Activated CD4-positive, alpha-beta T cell treated with anti-CD3 and anti-CD28 coated beads, Interleukin-2, amount 50 U/mL, for 48 hours (primary cell): ENCODE results near the gene TSFM.

Experiments
- DNase-seq, 2 experiments: peaks; one replicate each; pipeline ENCODE4 v3.0.0-alpha.2; 2020

TSFM gene

DNA sequence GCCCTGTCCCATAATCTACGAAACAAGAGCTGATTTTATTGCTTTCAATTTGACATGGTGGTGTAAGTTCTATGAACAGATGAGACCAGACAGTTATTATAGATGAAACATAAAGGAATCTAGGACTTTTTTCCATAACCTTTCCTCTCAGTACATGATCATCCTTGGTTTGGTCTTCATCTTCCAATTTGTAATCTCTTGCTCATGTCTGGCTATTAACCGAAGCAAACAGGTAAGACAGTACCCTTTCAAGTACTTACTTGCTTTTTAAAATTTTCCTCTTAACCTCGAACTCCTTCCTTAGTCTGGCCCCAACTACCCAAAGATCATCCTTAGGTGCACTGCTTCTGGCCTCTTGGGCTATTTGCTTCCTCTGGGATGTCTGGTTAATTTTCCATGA is 36.6 kb upstream of the TSFM start:
- no peak for DNase-seq

GRCh38 chr12:57749061-57749460 is 33.5 kb upstream of the TSFM start:
- DNase-seq, result no peak

DNA sequence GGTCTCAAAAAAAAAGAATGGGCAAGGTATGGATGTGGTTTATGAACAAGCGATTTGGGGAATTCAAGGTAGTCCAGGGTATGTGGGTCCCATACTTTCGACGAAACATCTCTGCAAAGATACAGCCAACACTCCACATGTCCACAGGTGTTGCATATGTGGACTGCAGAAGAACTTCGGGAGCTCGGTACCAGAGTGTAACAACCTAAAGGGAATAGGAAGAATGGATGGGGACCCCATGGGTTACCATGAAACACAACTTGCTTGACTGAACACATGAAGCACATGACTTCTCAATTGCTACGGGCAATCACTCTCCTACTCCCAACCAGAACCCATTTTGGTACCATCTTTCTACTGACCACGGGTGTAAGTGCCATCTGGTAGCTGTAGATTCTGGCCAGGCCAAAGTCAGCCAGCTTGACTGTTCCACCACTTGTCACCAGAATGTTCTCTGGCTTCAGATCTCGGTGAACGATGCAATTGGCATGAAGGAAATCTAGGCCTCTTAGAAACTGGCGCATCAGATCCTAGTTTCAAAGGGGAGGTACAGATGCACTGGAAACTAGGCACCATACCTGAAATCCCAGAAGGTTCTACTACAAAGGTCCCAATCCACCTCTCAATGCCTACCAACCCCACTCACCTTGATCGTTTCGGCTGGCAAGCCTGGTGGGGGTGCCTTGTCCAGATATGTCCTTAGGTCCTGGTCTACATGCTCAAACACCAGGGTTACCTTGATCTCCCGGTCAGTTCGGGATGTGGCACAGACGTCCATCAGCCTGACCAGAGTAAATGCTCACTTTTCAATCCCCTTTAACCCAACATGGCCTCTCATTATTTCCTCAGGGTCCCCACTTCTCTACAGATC is 31.8 kb upstream of the TSFM start:
- no peak for DNase-seq

- DNase-seq, result no peak
These were observed 31.2 kb upstream of the TSFM start for GRCh38 chr12:57751432-57751787.

DNA sequence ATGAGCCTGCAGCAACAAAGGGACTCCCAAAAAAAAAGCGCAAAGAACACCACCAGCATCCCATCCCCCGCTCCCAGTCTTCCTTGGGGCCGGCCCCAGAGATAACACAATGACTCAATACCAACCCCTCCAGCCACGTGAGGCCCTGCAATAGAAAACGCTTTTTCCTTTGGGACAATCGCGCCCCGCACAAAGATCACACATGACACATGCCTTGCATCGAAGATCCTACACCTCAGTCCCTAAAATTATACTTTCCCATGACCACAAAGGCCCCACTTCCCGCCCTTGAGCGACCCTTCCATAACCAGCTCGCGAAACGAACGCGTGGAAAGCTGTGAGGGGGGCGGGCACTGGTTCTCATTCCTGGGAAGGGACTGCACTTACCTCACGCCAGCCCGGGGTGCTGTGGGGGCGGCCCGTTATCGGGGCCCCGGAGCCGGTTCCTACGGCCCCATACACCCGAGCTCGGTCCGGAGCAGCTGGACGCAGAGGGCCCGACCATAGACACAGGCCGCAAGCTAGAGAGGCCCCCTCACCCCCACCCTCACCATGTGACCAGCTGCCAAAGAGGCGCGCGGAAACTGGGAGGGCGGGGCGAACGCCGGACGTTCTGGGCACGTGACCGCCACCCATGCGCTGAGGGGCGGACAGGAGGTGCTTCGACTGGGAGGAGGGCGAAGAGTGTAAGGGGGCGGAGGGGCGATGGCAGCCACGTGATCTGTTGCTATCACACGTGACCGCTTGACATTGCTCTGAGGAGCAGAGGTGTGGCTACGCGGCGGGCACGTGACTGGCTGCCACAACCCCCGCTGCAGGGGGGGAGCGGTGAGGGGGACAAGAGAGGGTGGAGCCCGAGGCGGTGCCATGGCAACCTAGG is 30.6 kb upstream of the TSFM start, which contains the start of gene CDK4:
CDK4 (minus strand) TSS at position 523 of the 880 bp plus-strand sequence. CDS start 593 bp downstream, outside the sequence.
- DNase-seq, result peak; percentile 98 to 99

DNA sequence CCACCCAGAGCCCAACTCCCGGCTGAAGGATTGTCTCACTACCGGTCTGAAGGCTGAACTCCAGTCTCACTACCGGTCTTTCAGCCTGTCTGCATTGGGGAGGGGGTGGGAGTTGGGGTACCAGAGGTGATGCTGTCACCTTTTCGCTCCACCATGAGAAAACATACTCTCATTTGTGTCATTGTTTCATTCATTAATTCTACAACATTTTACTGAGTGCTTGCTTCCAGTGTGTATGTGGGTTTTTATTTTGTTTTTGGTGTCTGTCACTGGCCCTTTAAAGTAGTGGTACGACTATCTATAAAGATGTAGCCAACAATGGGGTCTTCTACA is 30.0 kb upstream of the TSFM start:
- no peak for DNase-seq

DNA sequence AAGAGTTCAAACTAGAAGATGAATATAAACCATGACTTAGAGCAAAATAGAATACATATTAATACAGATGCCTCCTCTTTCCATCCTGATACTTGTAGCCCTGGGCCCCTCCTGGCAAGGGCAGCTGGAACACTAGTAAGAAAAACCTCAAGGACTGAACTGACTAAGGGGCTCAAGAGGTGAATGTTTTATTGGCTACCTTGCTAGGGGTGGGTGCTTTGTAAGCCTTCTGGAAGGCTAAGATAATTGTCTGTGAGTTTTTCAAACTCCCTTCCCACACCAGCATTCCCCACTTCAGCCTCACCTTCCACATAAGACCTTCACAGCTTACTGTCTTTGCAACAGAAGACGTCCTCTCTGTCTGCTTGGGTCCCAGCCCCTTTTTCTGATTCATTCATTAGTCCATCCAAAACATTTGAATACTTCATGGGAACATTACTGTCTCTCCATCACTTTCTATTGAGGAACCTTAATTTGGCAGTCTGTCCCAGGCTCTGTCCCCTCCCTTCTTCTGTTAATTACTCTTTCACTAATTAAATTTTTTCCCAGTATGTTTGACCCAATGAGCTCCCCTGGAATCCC is 28.7 kb upstream of the TSFM start:
- DNase-seq, result no peak

DNA sequence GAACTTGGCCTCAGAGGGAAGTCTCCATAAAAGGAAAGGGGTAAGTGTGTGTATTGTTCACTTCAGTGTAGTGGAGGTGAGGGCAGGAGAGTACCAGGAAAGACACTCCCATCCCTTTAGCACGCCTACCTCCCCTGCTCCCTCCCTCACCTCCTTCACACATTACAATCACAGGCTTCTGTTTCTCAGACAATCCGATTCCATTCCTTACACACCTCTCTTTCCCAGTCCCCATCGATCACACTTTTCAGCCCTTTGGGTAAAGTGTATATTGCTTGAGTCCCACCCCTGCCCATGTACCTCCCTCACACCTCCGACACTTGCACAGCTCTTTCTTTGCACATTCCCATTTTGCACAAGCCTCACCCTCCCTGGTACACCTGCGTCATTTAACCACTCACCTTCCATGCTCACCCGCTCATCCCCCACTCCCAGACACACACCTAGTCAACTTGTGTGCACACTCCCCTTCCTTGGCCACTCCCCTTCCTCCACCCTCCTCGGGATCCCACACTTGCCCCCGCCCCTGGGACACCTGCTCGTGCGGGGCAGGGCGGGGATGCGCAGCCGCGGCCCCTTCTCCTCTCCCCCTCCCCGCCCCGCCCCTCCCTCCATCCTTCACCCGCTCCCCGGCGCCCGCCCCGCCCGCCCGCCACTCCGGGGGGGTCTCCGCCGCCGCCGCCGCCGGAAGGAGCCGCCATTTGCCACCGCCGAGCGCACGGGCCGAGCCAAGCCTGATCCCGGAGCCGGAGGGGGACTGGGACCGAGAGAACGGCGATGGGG is 28.0 kb upstream of the TSFM start, which contains the start of gene MARCHF9:
MARCHF9 (plus strand) TSS at position 693 of the 783 bp plus-strand sequence. CDS start 426 bp downstream, outside the sequence.
- peak; percentile 88 to 93 for DNase-seq

DNA sequence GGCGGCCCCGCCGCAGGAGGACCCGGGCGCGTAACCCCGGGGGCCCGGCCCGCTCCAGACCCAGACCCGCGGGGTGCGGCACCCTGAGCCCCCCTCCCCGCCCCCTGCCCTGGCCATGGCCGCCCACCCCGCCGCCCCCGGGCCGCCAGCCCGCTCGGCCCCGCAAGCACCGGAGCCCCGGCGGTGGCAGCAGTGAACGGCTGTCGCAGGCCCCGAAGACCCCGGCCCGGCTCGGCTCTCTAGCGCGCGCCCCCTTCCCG is 27.5 kb upstream of the TSFM start:
- no peak for DNase-seq

- peak; percentile 25 to 41 for DNase-seq
These were observed 26.9 kb upstream of the TSFM start for GRCh38 chr12:57755454-57756372.

DNA sequence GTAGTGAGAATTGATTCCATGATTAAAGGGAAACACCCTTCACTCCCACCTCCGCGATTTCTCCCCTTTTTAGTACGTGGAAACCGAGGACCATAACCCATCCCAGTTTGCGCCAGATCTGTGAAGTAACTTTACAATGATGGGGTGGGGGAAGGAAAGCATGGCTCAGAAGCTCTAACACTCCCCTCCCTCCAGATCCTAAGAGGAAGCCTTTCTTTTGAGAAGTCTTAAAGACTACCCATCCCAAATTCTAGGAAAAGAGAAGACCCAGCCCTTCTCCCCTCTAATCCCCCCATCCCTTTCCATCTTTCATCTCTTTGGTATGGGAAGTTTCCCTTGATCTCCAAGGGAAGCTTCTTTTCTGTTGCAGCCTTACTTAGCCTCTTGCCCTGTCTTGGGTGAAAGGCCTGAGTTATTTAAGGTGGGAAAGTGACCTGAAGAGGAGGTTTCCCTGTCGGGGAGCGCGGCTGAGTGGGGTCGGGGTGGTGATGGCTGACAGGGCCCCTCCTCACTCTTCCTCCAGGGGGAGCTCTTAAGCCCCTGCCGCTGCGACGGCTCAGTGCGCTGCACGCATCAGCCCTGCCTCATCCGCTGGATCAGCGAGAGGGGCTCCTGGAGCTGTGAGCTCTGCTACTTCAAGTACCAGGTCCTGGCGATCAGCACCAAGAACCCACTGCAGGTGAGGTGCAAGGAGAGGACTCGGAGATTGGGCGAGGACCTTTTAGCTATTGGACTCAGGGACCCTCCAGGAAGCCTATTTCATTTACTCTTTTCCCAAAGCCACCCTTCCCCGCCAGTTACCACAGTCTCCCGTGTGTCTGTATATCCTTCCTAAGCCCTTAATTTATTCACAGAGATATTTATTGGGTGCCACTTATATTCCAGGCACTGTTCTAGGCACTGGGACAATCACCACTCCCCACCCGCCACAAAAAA is 25.9 kb upstream of the TSFM start:
- DNase-seq, result peak; percentile 74 to 82

DNA sequence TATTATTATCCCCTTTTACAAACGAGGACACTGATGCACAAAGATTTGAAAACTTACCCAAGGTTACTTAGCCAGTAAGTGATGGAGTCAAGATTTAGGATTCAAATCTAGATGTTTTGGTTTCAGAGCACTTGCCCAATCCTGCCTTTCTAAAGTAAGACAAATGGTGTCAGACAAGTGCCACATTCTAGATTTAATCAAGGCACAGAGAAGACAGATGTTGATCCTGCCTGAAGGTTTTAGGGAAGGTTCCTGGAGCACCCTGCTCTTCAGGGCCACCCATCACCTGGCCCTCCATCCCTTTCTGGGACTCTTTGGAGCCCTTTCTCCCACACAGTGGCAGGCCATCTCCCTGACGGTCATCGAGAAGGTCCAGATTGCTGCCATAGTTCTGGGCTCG is 24.8 kb upstream of the TSFM start:
- no peak for DNase-seq

DNA sequence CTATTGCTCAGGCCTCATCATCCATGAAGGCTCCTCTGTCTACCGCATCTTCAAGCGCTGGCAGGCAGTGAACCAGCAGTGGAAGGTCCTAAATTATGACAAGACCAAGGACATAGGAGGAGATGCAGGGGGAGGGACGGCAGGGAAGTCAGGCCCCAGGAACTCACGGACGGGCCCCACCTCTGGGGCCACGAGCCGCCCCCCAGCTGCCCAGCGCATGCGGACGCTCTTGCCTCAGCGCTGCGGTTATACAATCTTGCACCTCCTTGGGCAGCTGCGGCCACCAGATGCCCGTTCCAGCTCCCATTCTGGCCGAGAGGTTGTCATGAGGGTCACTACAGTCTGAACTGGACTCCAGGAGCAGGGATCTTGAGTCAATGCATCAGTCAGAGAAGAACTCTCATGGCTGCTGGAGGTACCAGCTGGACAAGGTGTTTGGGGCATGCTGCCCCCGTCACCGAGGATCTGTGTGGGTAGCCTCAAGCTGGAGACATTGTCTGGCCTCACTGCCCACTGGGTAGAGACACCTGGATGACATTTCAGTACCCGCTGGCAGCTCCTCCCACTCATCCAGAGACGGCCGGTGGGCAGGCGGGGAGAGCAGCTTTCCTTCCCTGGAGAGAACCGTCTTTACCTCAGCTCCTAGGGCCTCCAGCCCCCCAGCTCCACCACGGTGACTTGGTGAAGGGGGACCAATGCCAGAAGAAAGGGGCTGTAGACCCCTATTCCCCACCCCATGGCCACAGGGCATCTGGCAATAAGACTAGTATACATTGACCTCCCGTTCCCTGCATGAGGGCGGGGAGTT is 23.8 kb upstream of the TSFM start:
- DNase-seq, result no peak

GRCh38 chr12:57759360-57759980 is 23.1 kb upstream of the TSFM start:
- DNase-seq, result peak; percentile 30 to 51

DNA sequence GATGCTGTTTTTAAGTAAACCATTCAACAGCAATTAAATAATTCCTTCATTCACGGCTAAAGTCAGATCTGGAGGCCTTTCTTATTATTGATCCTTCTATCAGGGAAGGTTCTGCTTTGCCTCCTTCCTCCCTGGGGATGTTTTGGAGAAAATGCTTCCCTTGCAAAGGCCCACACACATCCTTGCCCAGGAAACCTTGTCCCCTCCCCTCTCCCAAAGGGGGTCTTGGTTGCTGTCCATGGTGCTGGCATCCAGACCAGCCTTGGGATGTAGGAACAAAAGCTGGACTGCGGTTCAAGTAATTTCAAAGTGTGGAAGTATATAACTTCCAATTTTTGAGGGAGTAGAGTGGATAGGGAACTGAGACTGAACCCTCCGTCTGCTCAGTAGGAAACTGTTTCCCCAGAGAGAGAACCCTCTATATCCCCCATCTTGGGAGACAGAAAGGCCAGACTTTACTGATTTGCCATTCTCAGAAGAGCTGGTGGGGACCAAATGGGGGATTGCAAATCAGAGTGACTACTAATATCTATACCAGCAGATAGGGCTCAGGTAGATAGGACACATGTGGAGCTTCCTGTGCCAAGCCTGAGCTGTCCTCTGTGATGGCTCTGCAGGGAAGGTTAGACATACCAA is 22.1 kb upstream of the TSFM start:
- no peak for DNase-seq

- no peak for DNase-seq
These were observed 21.1 kb upstream of the TSFM start for GRCh38 chr12:57761391-57761998.

DNA sequence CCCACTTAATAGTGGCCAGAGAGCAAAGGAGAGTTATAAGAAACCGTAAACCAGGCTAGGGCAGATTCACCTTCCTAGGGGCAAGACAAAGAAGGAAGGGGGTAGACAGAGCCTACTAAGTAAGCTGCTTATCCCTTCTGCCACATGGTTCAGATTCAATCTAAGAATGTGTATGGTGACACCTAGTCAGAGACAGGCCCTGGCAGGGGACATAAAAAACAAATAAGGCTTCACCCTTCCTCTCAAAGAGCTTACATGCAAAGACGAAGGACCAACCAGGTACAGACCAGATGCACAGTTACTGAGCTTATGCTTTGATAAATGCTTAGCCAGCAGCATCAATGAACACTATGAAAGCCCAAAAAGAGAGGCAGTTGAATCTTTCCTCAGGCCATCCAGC is 20.1 kb upstream of the TSFM start:
- DNase-seq, result no peak
